ENCODE results near the gene GJB6.

Gene GJB6

DNA sequence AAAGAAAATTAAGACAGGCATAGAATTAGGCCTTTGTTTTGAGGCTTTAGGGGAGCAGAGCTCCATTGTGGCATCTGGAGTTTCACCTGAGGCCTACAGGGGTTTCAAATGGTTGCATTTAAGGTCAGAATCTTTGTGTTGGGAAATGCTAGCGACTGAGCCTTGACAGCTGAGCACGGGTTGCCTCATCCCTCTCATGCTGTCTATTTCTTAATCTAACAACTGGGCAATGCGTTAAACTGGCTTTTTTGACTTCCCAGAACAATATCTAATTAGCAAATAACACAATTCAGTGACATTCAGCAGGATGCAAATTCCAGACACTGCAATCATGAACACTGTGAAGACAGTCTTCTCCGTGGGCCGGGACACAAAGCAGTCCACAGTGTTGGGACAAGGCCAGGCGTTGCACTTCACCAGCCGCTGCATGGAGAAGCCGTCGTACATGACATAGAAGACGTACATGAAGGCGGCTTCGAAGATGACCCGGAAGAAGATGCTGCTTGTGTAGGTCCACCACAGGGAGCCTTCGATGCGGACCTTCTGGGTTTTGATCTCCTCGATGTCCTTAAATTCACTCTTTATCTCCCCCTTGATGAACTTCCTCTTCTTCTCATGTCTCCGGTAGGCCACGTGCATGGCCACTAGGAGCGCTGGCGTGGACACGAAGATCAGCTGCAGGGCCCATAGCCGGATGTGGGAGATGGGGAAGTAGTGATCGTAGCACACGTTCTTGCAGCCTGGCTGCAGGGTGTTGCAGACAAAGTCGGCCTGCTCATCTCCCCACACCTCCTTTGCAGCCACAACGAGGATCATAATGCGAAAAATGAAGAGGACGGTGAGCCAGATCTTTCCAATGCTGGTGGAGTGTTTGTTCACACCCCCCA is 43.2 kb downstream of the GJB6 start:
- DNase-seq (ENCODE audit: low read depth, low spot score): no peak

DNA sequence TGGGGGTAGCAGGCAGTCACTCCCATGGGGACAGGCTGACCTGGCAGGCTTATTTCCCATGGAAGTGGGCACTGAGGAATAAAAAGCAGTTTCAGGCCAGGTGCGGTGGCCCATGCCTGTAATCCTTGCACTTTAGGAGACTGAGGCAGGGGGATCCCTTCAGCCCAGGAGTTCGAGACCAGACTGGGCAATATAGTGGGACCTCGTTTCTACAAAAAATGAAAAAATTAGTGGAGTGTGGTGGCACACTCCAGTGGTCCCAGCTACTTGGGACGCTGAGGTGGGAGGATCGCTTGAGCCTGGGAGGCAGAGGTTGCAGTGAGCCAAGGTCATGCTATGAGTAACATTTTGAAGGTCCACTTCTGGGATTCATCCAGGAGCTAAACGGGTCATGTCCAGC is 45.3 kb downstream of the GJB6 start:
- no peak for DNase-seq (ENCODE audit: low read depth, low spot score)

DNA sequence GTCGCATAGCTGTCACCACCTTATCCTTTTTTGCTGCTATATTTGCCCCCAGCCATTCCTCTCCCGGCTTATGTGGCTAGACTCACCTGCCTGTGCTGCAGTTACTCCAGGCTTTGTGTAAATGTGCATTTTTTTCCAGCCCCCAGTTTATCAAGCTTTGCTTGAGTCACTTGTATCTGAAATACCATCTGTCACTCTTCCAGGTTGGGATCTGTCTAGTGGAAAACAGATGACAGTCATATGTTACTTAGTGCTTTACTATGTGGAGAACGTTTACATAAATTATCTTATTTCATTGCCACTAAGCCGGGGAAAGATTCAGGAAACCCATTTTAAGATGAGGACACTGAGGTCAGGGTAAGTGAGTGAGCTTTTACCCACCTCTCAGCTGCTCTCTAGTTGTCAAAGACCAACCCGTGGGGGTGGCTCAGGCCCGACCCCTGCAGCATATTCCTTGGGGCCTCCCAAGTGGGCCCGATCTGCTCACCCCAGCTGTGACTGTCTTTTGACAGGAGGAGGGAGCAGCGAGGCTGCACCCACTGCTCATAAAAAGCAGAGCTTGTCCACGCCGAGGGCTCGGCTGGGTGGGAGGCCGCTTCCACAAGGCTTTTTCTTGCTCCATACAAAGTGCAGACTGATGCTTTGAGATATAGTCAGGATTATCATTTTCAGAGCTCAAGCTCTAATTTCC is 46.6 kb downstream of the GJB6 start:
- DNase-seq (ENCODE audit: low read depth, low spot score): no peak

DNA sequence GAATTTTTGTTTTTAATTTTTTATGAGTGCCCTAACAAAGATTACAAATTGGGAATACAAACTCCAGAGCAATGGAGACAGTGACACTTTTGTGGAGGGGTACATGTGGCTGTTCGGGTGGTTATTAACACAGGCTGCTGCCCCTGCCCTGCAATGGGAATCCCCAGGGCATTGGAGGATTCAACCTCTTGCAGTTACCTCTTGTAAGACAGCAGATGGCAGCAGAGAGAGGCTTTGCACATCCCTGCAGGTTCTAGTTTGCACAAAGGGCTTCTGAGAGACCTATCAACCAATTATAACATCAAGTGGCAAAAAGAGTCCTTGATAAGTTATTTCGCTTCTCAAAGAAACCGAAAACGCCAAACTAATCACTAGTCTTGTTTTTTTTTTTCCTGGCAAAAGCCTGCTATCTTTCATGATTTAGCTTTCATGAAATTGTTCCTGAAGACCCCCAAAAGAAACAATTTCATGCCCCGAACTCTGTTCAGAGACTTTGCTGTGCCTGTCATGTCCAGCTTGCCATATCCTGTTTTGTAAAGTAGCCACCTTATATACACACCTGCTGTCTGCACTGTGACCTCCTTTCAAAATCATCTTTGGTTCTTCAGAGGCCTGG is 49.8 kb downstream of the GJB6 start:
- DNase-seq (ENCODE audit: low read depth, low spot score): no peak

GRCh38 chr13:20181188-20181587 is 50.9 kb downstream of the GJB6 start:
- DNase-seq (ENCODE audit: low read depth, low spot score): no peak

DNA sequence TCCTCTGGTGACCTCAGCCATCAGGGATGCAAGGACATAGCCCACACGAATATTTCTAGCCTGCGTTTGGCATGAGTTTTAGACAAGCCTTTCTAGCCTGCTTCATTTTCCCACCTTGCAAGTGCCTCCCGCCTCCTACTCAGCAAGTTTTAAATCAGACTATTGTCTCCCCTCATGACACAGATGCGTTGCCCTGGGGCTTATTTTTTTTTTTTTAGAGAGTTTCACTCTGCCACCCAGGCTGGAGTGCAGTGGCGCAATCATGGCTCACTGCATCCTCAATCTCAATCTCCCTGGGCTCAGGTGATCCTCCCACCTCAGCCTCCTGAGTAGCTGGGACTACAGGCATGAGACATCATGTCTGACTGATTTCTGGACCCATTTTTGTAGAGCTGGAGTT is 54.0 kb downstream of the GJB6 start:
- no peak for DNase-seq (ENCODE audit: low read depth, low spot score)

DNA sequence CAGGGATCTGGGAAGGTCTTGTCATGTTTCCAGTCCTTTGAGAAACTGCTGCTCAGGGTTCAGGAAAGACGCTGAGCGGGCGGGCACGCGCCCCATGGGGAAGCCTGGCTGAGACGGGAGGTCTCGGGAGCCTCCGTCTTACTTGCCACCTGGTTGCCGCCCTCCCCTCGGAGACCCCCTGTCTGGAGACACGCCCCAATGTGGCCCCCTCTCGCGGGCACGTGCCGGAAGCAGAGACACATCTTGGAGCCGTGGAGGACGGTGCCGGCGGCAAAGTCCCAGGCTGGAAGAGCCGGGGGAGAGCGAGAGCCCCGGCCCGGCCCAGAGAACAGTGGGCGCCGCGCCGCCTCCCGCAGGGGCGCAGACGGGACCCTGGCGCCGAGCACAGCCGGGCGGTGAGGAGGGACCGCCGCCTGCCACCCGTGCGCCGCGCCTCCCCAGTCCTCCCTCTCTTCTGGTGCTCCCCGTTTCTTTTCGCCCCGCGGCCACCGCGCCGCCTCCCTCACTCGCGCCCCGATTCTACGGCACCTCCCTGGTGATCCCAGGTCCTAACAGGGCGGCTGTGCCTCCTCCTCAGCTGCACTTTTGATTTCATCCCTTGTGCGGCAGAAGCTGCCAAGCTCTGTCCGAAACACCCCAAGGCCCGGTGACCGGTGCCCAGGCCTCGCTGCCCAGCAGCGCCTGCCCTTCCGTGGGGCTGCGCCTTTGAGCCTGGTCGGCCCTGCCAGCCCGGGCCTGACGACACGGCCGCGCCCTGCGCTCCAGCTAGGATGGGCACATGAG is 54.9 kb downstream of the GJB6 start:
- DNase-seq (ENCODE audit: low read depth, low spot score): no peak

- DNase-seq (ENCODE audit: low read depth, low spot score): no peak
These were observed 56.0 kb downstream of the GJB6 start for GRCh38 chr13:20175907-20176652.

DNA sequence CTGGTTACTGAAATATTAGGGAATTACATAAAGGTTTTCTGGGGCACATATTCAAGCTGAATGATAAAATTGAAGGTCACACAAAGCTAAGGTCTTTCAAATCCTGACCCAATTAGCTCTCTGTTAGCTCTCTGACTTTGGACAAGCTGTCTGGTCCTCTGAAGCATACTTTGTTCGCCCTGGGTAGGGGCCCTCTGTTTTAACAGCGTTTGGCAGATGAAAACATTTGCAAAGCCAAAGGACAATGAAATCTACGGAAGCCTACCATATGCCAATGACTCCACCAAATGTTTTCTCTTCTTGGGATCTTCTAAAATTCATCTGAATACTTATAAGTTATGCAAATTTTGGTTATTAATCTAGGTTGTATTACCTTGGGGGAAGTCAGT is 56.7 kb downstream of the GJB6 start:
- DNase-seq (ENCODE audit: low read depth, low spot score): no peak

DNA sequence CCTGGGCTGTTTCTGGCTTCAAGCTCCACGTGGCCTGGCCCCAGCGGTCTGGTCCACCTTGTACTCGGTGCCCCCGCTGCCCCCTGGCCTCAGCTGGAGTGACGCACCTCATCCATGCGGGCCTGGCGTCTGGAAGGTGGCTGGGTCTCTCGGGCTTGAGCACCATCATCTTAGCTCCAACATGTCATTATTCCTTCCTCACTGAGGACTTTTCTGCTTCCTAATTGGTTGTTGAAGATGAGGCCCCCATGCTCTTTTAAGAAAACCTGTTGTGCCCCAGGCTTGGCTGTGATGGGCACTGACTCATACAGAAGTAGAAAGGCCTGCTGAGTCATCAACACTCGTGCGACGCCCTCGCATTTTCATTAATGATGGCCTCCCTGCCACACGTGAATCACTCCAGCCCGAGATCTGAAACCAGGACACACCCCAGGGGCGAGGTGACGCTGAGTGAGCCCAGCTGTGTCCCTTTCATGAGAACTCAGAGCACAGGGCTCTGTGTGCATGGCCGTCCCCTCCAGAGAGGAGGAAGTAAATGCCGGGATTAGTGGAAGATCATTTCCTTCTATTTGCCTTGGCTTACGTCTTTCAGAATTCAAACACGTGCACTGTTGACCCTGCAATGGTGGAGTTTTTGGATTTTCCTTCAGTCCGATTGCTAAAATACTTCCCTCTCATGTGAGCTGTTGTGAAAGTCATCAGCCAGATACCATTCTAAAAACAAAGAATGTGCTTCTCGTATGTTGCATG is 57.3 kb downstream of the GJB6 start:
- DNase-seq (ENCODE audit: low read depth, low spot score): peak; percentile 50

GRCh38 chr13:20173116-20173746 is 58.9 kb downstream of the GJB6 start:
- no peak for DNase-seq (ENCODE audit: low read depth, low spot score)
